Rectal smooth muscle tissue (tissue), 1 donor: ENCODE measurements around the gene METTL1.
"Not testable (repeated sequence)": the region's sequence is repeated elsewhere in the genome, so short reads cannot be mapped to it uniquely, and the experiment has no call there.

Experiments
- H3K27ac ChIP-seq: one replicate; pipeline ENCODE4 v1.7.0; 2013; ENCODE audit warnings: low read depth, low read length, inconsistent platforms
- H3K27me3 ChIP-seq: one replicate; pipeline ENCODE4 v1.7.0; 2013; ENCODE audit warnings: low read length; ENCODE audit not compliant: control insufficient read depth, insufficient read depth
- H3K36me3 ChIP-seq: one replicate; pipeline ENCODE4 v1.7.0; 2013; ENCODE audit warnings: low read length; ENCODE audit not compliant: control insufficient read depth, insufficient read depth
- H3K4me1 ChIP-seq: one replicate; pipeline ENCODE4 v1.7.0; 2013; ENCODE audit warnings: low read length; ENCODE audit not compliant: control insufficient read depth, insufficient read depth
- H3K4me3 ChIP-seq: one replicate; pipeline ENCODE4 v1.7.0; 2013; ENCODE audit warnings: low read length
- H3K9ac ChIP-seq: one replicate; pipeline ENCODE4 v1.7.0; 2013; ENCODE audit warnings: low read length

Gene METTL1

DNA sequence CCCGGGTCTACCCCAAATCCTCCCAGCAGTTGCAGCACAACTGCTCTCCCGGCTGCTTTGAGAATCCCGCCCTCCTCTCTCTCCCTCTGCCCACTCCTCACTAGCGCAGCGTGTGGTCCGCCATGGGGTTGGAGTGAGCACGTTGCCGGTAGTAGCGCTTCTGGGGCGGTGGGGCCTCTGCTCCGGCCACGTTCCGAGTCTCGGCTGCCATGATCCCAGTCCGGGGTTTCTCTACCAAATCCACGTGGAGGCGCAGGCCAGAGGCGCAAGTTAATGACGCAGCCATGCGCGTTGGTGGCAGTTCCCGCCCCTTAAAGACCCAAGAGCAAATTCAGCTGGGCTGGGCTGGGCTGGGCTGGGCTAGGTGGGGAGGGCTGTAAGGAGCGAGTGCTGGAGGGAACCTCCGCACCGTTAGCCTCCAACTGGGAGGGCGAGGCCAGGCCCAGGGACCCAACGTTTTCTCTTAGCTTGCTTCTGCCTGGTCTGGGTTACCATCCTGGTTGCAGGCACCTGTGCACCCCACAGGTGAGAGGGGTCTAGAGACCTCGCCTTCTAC lies at the start of gene METTL1:
METTL1 (minus strand) TSS at position 233 of the 556 bp plus-strand sequence; CDS start at position 211, 22 bp downstream.
- peak within 1 kb of the TSS; percentile 89 for H3K9ac ChIP-seq
- peaks cover 3% of the 10 kb centered on the region for H3K4me1 ChIP-seq
- peaks cover 4% of the 10 kb centered on the region for H3K36me3 ChIP-seq
- H3K27me3 ChIP-seq: no peaks in the 10 kb centered on the region
- peak within 1 kb of the TSS; percentile 100 for H3K4me3 ChIP-seq
- peak within 1 kb of the TSS; percentile 94 for H3K27ac ChIP-seq

DNA sequence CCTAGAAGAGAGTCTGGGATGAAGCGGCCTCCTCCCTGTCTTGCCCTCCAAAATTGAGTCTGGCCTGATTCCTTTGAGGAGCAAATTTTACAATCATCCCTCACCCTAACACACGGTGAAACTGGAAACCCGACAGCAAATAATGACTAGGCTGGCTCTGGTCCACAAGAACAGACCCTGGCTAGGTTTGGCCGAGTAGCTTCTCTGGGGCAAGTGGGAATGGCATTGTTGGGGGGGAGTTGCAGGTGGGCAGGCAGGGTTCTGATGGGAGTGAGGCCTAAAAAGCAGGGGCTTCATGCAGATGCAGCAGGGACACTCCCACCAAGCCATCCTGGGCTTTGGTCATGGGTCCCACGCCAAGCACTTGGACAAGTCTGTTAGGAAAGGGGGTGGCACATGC lies 49.1 kb upstream of the METTL1 start:
- H3K27me3 ChIP-seq, H3K27ac ChIP-seq, H3K4me3 ChIP-seq, H3K4me1 ChIP-seq, H3K9ac ChIP-seq: not testable (repeated sequence)
- peaks cover 38% of the 10 kb centered on the region for H3K36me3 ChIP-seq

DNA sequence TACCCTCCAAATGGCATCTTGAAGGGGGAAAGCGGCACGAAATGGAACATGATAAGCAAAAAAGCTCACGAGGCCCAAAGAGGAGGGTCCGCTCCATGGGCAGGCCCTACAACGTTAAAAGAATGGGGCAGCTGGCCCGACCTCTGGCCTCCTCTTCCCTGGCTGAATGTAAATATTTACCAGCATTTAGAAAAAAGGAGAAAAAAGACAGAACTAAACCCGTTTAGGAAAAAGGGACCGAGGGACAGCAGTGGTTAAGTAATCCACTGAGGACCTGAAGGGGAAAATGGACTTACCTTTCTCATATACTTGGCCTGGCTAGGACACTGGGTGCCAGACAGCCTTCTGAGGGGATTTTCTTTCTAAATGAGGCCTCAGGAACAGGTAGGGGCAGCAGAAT lies 48.2 kb upstream of the METTL1 start:
- peaks cover 29% of the 10 kb centered on the region for H3K36me3 ChIP-seq
- H3K4me3 ChIP-seq, H3K4me1 ChIP-seq, H3K27ac ChIP-seq, H3K27me3 ChIP-seq, H3K9ac ChIP-seq: not testable (repeated sequence)

DNA sequence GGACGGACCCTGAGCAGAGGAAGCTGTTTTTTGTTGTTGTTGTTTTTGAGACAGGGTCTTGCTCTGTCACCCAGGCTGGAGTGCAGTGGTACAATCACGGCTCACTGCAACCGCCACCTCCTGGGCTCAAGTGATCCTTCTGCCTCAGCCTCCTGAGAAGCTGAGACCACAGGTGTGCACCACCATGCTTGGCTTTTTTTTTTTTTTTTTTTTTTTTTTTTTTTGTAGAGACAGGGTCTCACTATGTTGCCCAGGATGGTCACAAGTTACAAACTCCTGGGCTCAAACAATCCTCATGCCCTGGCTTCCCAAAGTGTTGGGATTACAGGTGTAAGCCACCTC lies 46.1 kb upstream of the METTL1 start:
- H3K9ac ChIP-seq, H3K27me3 ChIP-seq, H3K4me1 ChIP-seq, H3K4me3 ChIP-seq, H3K27ac ChIP-seq, H3K36me3 ChIP-seq: not testable (repeated sequence)

DNA sequence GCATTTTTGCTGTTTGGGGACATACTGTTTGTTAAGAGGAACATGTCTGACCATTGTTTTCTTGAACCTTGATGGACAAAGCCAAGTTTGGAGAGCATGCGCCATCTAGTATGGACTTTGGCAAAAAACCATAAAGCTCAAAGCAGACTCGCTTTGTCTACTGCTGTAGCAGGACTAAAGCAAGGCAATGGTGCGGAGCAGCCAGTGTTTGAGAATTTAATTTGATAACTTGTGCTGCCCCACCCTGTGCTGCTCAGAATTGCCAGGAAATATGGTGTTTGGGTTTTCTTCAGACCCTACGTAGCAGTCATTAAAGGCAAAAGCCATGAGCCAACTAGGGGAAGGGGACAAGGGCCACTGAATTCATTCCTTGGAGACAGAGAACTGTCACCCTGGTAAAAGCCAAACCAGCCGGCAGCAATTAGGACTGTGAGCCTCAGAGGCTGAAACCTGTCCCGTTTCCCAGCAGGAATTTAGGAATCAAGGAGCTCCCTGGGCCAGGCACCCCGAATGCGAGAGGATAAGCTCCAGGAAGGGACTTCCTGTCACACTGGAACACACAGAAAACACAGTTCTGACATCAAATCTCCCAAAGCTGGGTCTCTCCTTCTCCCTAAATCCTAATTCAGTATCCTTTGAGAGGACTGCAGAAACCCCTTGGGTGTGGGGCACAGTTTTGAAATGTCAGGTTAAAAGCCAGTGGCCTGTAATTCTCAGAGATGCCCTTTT lies 45.5 kb upstream of the METTL1 start:
- Histone ChIP-seq H3K4me1 (peaks cover 4% of the 10 kb centered on the region), H3K27ac (no peak overlapping the region)

DNA sequence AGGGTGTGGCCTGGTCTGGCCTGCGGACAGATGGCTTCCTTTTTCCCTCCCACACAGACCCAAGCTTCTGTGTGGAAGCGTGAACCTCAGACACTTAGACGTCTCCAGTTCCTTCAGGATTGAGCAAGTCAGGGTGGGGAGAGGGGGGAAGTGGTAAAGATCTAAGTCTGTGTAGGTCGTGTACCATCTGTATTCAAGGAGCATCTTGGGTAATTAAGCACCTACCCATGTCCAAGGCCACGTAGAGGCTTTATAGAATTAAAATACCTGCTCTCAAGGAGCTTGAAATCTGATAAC lies 44.9 kb upstream of the METTL1 start:
- Histone ChIP-seq H3K27ac (no peak overlapping the region), H3K9ac (no peak overlapping the region), H3K4me1 (peaks cover 4% of the 10 kb centered on the region), H3K36me3 (no peaks in the 10 kb centered on the region), H3K4me3 (no peak overlapping the region), H3K27me3 (no peaks in the 10 kb centered on the region)

More for the DNA sequence above, 45.5 kb upstream of the METTL1 start:
- H3K36me3 ChIP-seq: peaks cover 2% of the 10 kb centered on the region
- no peaks in the 10 kb centered on the region for H3K27me3 ChIP-seq
- H3K4me3 ChIP-seq: no peak overlapping the region
- no peak overlapping the region for H3K9ac ChIP-seq

DNA sequence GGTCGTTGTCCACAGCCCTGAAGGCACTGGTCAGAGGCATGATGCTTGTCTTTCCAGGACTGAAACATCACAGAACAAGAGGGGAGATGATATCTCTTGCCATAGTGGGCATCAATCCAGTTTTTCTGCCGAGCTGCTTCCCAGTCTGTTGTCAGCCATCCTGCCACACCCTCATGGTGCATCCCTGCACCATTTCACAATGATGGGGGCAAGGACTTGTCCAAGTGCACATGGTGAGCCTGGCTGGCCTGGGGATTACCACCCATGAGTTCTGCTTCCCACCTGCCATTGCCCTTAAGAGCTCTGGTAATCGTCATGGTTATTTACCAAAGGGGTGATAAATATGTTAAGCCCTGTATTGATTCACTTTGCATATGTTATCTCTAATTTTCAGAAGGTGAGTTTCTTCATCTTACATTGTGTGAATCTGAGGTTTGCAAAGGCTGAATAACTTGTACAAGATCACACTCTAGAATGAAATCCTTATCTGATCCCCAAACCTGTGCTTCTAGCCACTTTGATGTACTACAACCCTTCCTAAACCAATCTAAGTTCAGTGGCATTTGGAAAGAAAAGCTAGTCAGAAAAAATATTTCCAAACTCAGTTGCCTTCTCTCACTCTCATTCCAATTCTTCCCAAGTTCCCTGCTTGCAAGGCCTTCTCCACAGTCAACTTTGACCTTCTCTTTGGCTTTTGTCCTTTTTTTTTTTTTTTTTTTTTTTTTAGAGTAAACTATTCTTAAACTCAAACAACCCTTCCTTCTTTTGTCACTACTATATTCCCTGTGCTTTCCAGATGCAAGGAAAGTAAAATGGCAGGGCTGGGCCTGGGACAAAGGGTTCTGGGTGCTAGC lies 44.3 kb upstream of the METTL1 start:
- no peak overlapping the region for H3K9ac ChIP-seq
- no peak overlapping the region for H3K4me3 ChIP-seq
- H3K27ac ChIP-seq: no peak overlapping the region
- H3K27me3 ChIP-seq: no peaks in the 10 kb centered on the region
- H3K4me1 ChIP-seq: peaks cover 4% of the 10 kb centered on the region
- H3K36me3 ChIP-seq: peaks cover 5% of the 10 kb centered on the region

DNA sequence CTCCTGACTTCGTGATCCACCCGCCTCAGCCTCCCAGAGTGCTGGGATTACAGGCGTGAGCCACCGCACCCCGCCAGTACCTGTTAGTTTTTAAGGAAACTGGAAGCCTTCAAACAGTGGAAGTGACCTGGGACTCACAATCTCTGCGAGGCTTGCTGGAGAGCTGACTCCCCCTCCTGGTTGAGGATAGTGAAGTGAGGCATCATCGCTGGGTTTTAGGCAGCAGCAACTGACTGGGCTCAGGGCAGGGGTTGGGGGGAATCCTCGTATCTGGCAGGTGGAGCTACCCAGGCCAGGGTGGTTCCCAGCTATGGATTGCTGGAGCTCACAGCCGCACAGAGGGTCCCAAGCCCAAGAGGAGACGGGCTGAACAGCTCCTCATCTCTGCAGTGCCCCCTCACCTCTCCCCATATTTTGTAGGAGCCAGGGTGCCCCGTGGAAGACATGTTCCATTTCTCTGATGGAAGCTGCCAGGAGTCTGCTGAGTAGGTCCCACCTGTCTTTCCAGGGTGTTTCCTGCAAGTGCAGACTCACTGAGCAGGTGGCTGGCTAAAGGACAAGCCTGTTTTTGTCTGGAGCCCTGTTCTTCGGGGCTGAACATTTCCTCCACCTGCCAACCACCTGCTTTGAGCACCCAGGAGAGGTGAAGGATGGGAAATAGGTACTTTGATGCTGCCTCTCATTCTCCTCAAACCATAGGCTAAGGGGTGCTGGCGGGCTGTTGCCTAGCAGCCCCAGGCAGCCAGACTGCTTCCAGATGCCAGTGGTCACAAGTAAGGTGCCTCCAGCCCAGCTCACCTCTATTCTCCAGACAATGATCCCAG lies 43.5 kb upstream of the METTL1 start:
- Histone ChIP-seq H3K9ac (no peak overlapping the region), H3K4me1 (peaks cover 4% of the 10 kb centered on the region), H3K27me3 (no peaks in the 10 kb centered on the region), H3K27ac (no peak overlapping the region), H3K36me3 (peaks cover 13% of the 10 kb centered on the region), H3K4me3 (no peak overlapping the region)

DNA sequence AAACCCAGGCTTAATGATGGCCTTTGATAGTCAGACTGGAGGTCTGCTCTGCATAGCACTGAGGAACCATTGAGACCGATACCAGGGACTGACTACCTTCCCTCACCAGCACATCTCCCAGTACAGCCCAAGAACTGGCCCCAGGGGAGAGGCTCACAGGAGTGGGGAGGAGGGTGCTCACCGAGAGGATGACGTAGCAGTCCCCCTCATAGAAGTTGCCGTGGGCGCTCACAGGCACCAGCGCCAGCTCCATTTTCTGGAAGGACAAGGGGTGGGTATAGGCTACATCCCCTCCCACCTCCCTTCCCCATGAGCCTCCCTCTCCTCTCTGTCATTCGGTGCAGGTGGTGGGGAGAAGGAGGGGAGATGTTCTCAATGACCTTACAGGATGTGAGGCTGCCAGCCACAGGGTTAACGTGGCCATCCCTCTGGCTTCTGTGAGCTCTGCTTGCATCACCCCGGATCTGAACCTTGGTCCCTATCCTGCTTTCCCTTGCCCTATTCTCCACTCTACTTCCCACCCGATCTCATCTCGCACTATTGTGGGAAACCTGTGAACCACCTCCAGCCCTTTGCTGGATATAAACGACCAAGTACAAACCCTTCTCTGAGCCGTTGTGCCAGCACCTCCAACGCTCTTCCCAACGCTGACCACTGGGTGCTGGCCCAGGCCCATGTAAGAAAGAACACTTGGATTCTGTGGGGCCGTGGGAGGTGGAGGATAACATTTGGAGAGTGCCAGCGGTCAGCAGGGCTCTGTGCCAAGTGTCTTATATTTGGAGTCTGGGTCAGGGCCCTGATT lies 42.3 kb upstream of the METTL1 start:
- Histone ChIP-seq H3K27ac (no peak overlapping the region), H3K27me3 (no peaks in the 10 kb centered on the region), H3K4me3 (no peak overlapping the region), H3K4me1 (peaks cover 4% of the 10 kb centered on the region), H3K9ac (no peak overlapping the region), H3K36me3 (peaks cover 25% of the 10 kb centered on the region)

DNA sequence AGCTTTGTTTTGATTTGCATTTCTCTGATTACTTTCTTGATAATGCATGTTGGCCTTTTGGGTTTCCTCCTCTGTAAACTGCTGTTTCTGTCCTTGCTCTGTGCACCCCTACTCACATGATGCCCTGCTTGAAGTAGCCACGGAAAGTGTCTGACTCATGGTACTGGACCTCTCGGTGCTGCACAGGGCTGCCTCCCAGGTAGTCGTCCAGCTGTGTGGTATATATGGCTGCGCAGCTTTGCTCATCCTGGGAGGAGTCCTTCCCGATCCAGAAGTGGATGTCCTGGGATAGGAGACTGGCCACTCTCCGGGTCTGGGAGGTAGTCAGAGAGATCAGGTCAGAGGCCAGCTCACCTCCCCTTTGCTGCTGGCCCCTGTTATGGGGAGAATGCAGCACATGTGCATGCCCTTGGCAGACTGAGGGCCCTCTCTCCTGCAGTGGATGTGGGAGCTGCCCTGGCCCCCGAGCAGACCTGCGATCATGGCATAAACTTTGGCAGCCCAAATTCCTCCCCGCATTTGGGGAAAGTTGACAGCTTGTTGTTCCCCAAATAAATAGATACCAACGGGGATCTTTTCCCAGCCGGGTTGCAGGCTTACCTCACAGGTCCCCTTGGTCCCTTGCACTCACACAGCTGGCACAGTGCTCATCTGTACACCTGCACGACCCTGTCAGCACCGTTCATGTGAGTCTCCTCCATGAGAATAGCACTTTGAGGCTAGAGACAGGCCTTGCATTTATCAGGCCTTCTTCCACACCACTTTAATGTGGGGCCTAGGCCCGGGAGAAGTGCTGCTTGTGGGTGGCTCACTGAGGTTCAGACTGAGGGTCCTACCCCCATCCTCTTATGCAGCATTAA lies 41.4 kb upstream of the METTL1 start:
- H3K36me3 ChIP-seq: peaks cover 25% of the 10 kb centered on the region
- H3K4me1 ChIP-seq: peaks cover 4% of the 10 kb centered on the region
- H3K27ac ChIP-seq: no peak overlapping the region
- H3K9ac ChIP-seq: no peak overlapping the region
- H3K27me3 ChIP-seq: no peaks in the 10 kb centered on the region
- no peak overlapping the region for H3K4me3 ChIP-seq
